Kidney glomerular epithelial cell (primary cell): ENCODE results near the gene DPAGT1.
"Not testable (repeated sequence)": the region's sequence is repeated elsewhere in the genome, so short reads cannot be mapped to it uniquely, and the experiment has no call there.

Experiments
- DNase-seq: peaks from one replicate; lab custom pipeline; 2025; lab: John Stamatoyannopoulos, UW

DPAGT1 gene

GRCh38 chr11:119093942-119094815 lies 7.5 kb downstream of the DPAGT1 start:
- DNase-seq: no peak

GRCh38 chr11:119092880-119093842 lies 8.5 kb downstream of the DPAGT1 start:
- DNase-seq: no peak

GRCh38 chr11:119091966-119092879 lies 9.4 kb downstream of the DPAGT1 start:
- no peak for DNase-seq

GRCh38 chr11:119091178-119091577 lies 10.5 kb downstream of the DPAGT1 start:
- no peak for DNase-seq

GRCh38 chr11:119089319-119089718 lies 12.3 kb downstream of the DPAGT1 start:
- DNase-seq: no peak

- DNase-seq: no peak
Measured at GRCh38 chr11:119088406-119088805, 13.2 kb downstream of the DPAGT1 start.

- no peak for DNase-seq
Measured at GRCh38 chr11:119087747-119088241, 13.9 kb downstream of the DPAGT1 start.

GRCh38 chr11:119087123-119087522 lies 14.5 kb downstream of the DPAGT1 start:
- DNase-seq: no peak

GRCh38 chr11:119085437-119085847 lies 16.2 kb downstream of the DPAGT1 start:
- DNase-seq: no peak

- peak; percentile 94 for DNase-seq
Measured at GRCh38 chr11:119084663-119085436, 16.8 kb downstream of the DPAGT1 start, which contains the start of gene HMBS. Gene HMBS, plus strand, starts transcription at chr11:119084881. Its CDS starts 153 bp downstream, at chr11:119085034.

GRCh38 chr11:119081682-119082260 lies 19.9 kb downstream of the DPAGT1 start:
- DNase-seq: no peak

GRCh38 chr11:119078675-119079420 lies 22.8 kb downstream of the DPAGT1 start:
- no peak for DNase-seq

- DNase-seq: no peak
Measured at GRCh38 chr11:119077839-119078238, 23.8 kb downstream of the DPAGT1 start.

- DNase-seq: peak; percentile 87
Measured at GRCh38 chr11:119067371-119068222, 34.1 kb downstream of the DPAGT1 start, which contains the start of gene VPS11. Gene VPS11, plus strand, starts transcription at chr11:119067818. Its CDS starts 6 bp downstream, at chr11:119067824.

GRCh38 chr11:119065369-119065768 lies 36.3 kb downstream of the DPAGT1 start:
- DNase-seq: no peak

GRCh38 chr11:119062779-119063178 lies 38.9 kb downstream of the DPAGT1 start:
- DNase-seq: no peak

GRCh38 chr11:119061256-119061655 lies 40.4 kb downstream of the DPAGT1 start:
- no peak for DNase-seq

GRCh38 chr11:119059128-119059527 lies 42.5 kb downstream of the DPAGT1 start:
- DNase-seq: not testable (repeated sequence)
